Astrocyte (in vitro differentiated cells and primary cell): Measurements from ENCODE around the gene SLC12A8. TPM values are rescaled to one million over a fixed set of nuclear protein-coding genes. Genes with fewer than 3 reads are reported as not detected.

Source experiments
- DNase-seq: peaks from one replicate; pipeline ENCODE4 v3.0.0-alpha.2; 2010; ENCODE audit warnings: low read depth
- FAIRE-seq: peaks from 2 replicates; lab custom pipeline; 2011; peaks lifted over from hg19 to GRCh38; lab: Jason Lieb, UNC
- H2AFZ ChIP-seq: 2 replicates; pipeline ENCODE4 v1.6.0; 2012; ENCODE audit warnings: low read depth, low read length, inconsistent platforms
- H3K27ac ChIP-seq: 2 replicates; pipeline ENCODE4 v1.5.1; 2011; ENCODE audit warnings: low read depth, low read length, inconsistent platforms
- H3K27me3 ChIP-seq: 2 replicates; pipeline ENCODE4 v1.6.0; 2011; ENCODE audit warnings: low read length, inconsistent platforms; ENCODE audit not compliant: insufficient read depth
- H3K36me3 ChIP-seq: 2 replicates; pipeline ENCODE4 v1.5.1; 2011; ENCODE audit warnings: low read length, inconsistent platforms; ENCODE audit not compliant: insufficient read depth
- H3K4me1 ChIP-seq: 2 replicates; pipeline ENCODE4 v1.5.1; 2011; ENCODE audit warnings: low read length, inconsistent platforms; ENCODE audit not compliant: insufficient read depth
- H3K4me2 ChIP-seq: 2 replicates; pipeline ENCODE4 v1.6.0; 2012; ENCODE audit warnings: low read length, inconsistent platforms
- H3K4me3 ChIP-seq: 2 replicates; pipeline ENCODE4 v1.5.1; 2011; ENCODE audit warnings: low read depth, mild to moderate bottlenecking, low read length, inconsistent platforms; ENCODE audit not compliant: insufficient read depth
- H3K79me2 ChIP-seq: 2 replicates; pipeline ENCODE4 v1.6.0; 2012; ENCODE audit warnings: mild to moderate bottlenecking, low read length, inconsistent platforms; ENCODE audit not compliant: insufficient read depth
- H3K9ac ChIP-seq: 2 replicates; pipeline ENCODE4 v1.6.0; 2012; ENCODE audit warnings: mild to moderate bottlenecking, low read length, inconsistent platforms
- H3K9me3 ChIP-seq: 2 replicates; pipeline ENCODE4 v1.5.1; 2012; ENCODE audit warnings: low read depth, mild to moderate bottlenecking, low read length, inconsistent platforms; ENCODE audit not compliant: insufficient read depth
- H4K20me1 ChIP-seq: 2 replicates; pipeline ENCODE4 v1.6.0; 2012; ENCODE audit warnings: low read length, inconsistent platforms; ENCODE audit not compliant: insufficient read depth
- H3K27ac Mint-ChIP-seq: one replicate; pipeline ENCODE4 v1.8.0; 2021; ENCODE audit warnings: mild to moderate bottlenecking, mixed read lengths; ENCODE audit not compliant: unreplicated experiment
- H3K27me3 Mint-ChIP-seq: one replicate; pipeline ENCODE4 v1.8.0; 2021; ENCODE audit warnings: low read depth, mixed read lengths; ENCODE audit not compliant: unreplicated experiment
- H3K36me3 Mint-ChIP-seq: one replicate; pipeline ENCODE4 v1.8.0; 2021; ENCODE audit warnings: low read depth, mixed read lengths; ENCODE audit not compliant: unreplicated experiment
- H3K4me1 Mint-ChIP-seq: one replicate; pipeline ENCODE4 v1.8.0; 2021; ENCODE audit warnings: low read depth, mixed read lengths; ENCODE audit not compliant: unreplicated experiment
- H3K4me3 Mint-ChIP-seq: one replicate; pipeline ENCODE4 v1.8.0; 2021; ENCODE audit warnings: mild to moderate bottlenecking, moderate library complexity, mixed read lengths; ENCODE audit not compliant: unreplicated experiment
- H3K9me3 Mint-ChIP-seq: one replicate; pipeline ENCODE4 v1.8.0; 2021; ENCODE audit warnings: mild to moderate bottlenecking, mixed read lengths; ENCODE audit not compliant: unreplicated experiment
- CTCF ChIP-seq: IDR thresholded peaks from 2 replicates; pipeline ENCODE4 v1.5.1; 2011; ENCODE audit warnings: low read depth, mild to moderate bottlenecking, inconsistent platforms, low read length, moderate library complexity; ENCODE audit not compliant: insufficient read depth
- EZH2 ChIP-seq: IDR thresholded peaks from 2 replicates; pipeline ENCODE4 v1.6.1; 2012; ENCODE audit warnings: mild to moderate bottlenecking, low read length, inconsistent platforms; ENCODE audit not compliant: insufficient read depth
- total RNA-seq: library from RNA; stranded (reverse); gene quantifications from 2 replicates; pipeline ENCODE4 v1.2.1, GENCODE V29; 2021

SLC12A8 gene
- total RNA-seq, 1 donor from 2014 or later, result 4.2 TPM

- Histone ChIP-seq H3K9me3 (no peaks in the 10 kb centered on the region), H3K27ac (peak overlapping the region; percentile 3), H3K36me3 (no peaks in the 10 kb centered on the region), H4K20me1 (no peaks in the 10 kb centered on the region), H3K4me1 (peaks cover 48% of the 10 kb centered on the region), H3K27me3 (no peaks in the 10 kb centered on the region), H3K9ac (peak overlapping the region; percentile 65), H2AFZ (peak overlapping the region; percentile 72), H3K4me2 (peak overlapping the region; percentile 80), H3K79me2 (no peaks in the 10 kb centered on the region), H3K4me3 (no peak overlapping the region)
- Mint-ChIP-seq H3K4me3 (peak overlapping the region; percentile 50), H3K9me3 (no peaks in the 10 kb centered on the region), H3K4me1 (peaks cover 36% of the 10 kb centered on the region), H3K27ac (no peak overlapping the region), H3K27me3 (peaks cover 9% of the 10 kb centered on the region), H3K36me3 (no peaks in the 10 kb centered on the region)
- no peak for TF ChIP-seq EZH2
- no peak for TF ChIP-seq CTCF
- DNase-seq (no peak), FAIRE-seq (no peak)
These were observed 91.1 kb downstream of the SLC12A8 start for GRCh38 chr3:125121246-125122010.

- Histone ChIP-seq H3K4me2 (peak overlapping the region; percentile 80), H3K27me3 (no peaks in the 10 kb centered on the region), H4K20me1 (no peaks in the 10 kb centered on the region), H3K4me1 (peaks cover 49% of the 10 kb centered on the region), H3K27ac (peak overlapping the region; percentile 3), H3K36me3 (no peaks in the 10 kb centered on the region), H3K79me2 (no peaks in the 10 kb centered on the region), H3K4me3 (peak overlapping the region; percentile 27), H2AFZ (peak overlapping the region; percentile 72), H3K9me3 (no peaks in the 10 kb centered on the region), H3K9ac (peak overlapping the region; percentile 65)
- FAIRE-seq (no peak), DNase-seq (peak; percentile 54)
- TF ChIP-seq EZH2, result no peak
- TF ChIP-seq CTCF, result no peak
- Mint-ChIP-seq H3K27ac (no peak overlapping the region), H3K4me3 (peak overlapping the region; percentile 50), H3K4me1 (peaks cover 34% of the 10 kb centered on the region), H3K27me3 (peaks cover 10% of the 10 kb centered on the region), H3K9me3 (no peaks in the 10 kb centered on the region), H3K36me3 (no peaks in the 10 kb centered on the region)
These were observed 92.0 kb downstream of the SLC12A8 start for GRCh38 chr3:125120379-125121122.
